SK-N-SH (cell line): ENCODE data around the gene ARID5A. TPM values are rescaled to one million over a fixed set of nuclear protein-coding genes. Genes with fewer than 3 reads are reported as not detected.

Experiments used
- CTCF ChIA-PET: fragments of 300-600, 350-600 bp; formaldehyde crosslinking; extraction: SDS; loops from one replicate; lab custom pipeline; 2021; lab: Yijun Ruan, JAX
- POLR2A ChIA-PET: fragments of 350-600 bp; sonication (Branson Sonifier 250); formaldehyde crosslinking; extraction: SDS; loops from one replicate; lab custom pipeline; 2020; ENCODE audit warnings: antibody characterized with exemption, inconsistent platforms; lab: Yijun Ruan, JAX
- DNase-seq: peaks from one replicate; pipeline ENCODE4 v3.0.0; 2012
- H2AFZ ChIP-seq: fragments of 200-600 bp; sonication (generic); 2 replicates; pipeline ENCODE4 v1.8.1; 2016; ENCODE audit warnings: antibody characterized with exemption, mild to moderate bottlenecking, low read depth
- H3F3A ChIP-seq: fragments of 200-600 bp; sonication (generic); replicated peaks from 2 replicates; pipeline ENCODE3; 2016; ENCODE audit warnings: antibody characterized with exemption, mild to moderate bottlenecking; ENCODE audit not compliant: insufficient read depth
- H3K27ac ChIP-seq, 2 experiments: fragments of 200-500 bp in 1 of 2; fragments of 200-600 bp in 1 of 2; sonication (Bioruptor generic) in 1 of 2; sonication (generic), shearing (Covaris generic) in 1 of 2; 2 replicates each; pipeline versions ENCODE4 v1.5.1 to v1.6.1; 2014 to 2016; ENCODE audit warnings: low read depth in 2 of 2, inconsistent platforms in 1 of 2, low read length in 1 of 2, mild to moderate bottlenecking in 1 of 2, mixed read lengths in 1 of 2
- H3K27me3 ChIP-seq: fragments of 200-600 bp; sonication (generic), shearing (Covaris generic); 2 replicates; pipeline ENCODE4 v1.6.1; 2016; ENCODE audit warnings: mixed run types; ENCODE audit not compliant: insufficient read depth
- H3K36me3 ChIP-seq, 2 experiments: fragments of 200-500 bp in 1 of 2; fragments of 200-600 bp in 1 of 2; sonication (Bioruptor generic) in 1 of 2; sonication (generic) in 1 of 2; replicated peaks in 1 of 2; 2 replicates each; pipeline versions ENCODE3 to v1.5.1; 2014 to 2016; ENCODE audit warnings: low read length in 1 of 2, mild to moderate bottlenecking in 1 of 2; ENCODE audit not compliant: insufficient read depth in 2 of 2, control insufficient read depth in 1 of 2
- H3K4me1 ChIP-seq, 2 experiments: fragments of 200-500 bp in 1 of 2; fragments of 200-600 bp in 1 of 2; sonication (Bioruptor generic) in 1 of 2; sonication (generic), shearing (Covaris generic) in 1 of 2; 2 replicates each; pipeline versions ENCODE4 v1.5.1 to v1.6.1; 2014 to 2016; ENCODE audit warnings: low read depth in 1 of 2, low read length in 1 of 2, mixed run types in 1 of 2; ENCODE audit not compliant: insufficient read depth in 2 of 2, control insufficient read depth in 1 of 2
- H3K4me2 ChIP-seq: fragments of 200-600 bp; sonication (generic), shearing (Covaris generic); 2 replicates; pipeline ENCODE4 v1.6.1; 2017; ENCODE audit warnings: mixed run types
- H3K4me3 ChIP-seq, 2 experiments: fragments of 200-500 bp in 1 of 2; fragments of 200-600 bp in 1 of 2; sonication (Bioruptor generic) in 1 of 2; sonication (generic), shearing (Covaris generic) in 1 of 2; 2 replicates each; pipeline versions ENCODE4 v1.5.1 to v1.8.1; 2014 to 2016; ENCODE audit warnings: low read depth in 2 of 2, inconsistent platforms in 1 of 2, low read length in 1 of 2, mild to moderate bottlenecking in 1 of 2, mixed read lengths in 1 of 2, moderate library complexity in 1 of 2
- H3K79me2 ChIP-seq: fragments of 200-600 bp; sonication (generic); 2 replicates; pipeline ENCODE4 v1.8.1; 2017; ENCODE audit warnings: mild to moderate bottlenecking; ENCODE audit not compliant: insufficient read depth
- H3K9ac ChIP-seq: fragments of 200-600 bp; sonication (generic); 2 replicates; pipeline ENCODE4 v1.6.1; 2017; ENCODE audit warnings: mixed run types
- H3K9me2 ChIP-seq: fragments of 200-600 bp; sonication (generic); 2 replicates; pipeline ENCODE4 v1.6.1; 2017; ENCODE audit warnings: mixed run types
- H3K9me3 ChIP-seq: fragments of 200-600 bp; sonication (generic); 2 replicates; pipeline ENCODE4 v1.6.1; 2017; ENCODE audit warnings: mixed run types, mild to moderate bottlenecking, moderate library complexity
- H4K20me1 ChIP-seq: fragments of 200-600 bp; sonication (generic); 2 replicates; pipeline ENCODE4 v1.6.1; 2017; ENCODE audit warnings: mild to moderate bottlenecking, mixed run types; ENCODE audit not compliant: insufficient read depth
- CHD2 ChIP-seq: fragments of 150-350 bp; IDR thresholded peaks from 2 replicates; pipeline ENCODE4 v1.6.1; 2018; ENCODE audit warnings: low read length; ENCODE audit not compliant: partially characterized antibody
- CTCF ChIP-seq: fragments of 200-600 bp; sonication (generic); IDR thresholded peaks from 2 replicates; pipeline ENCODE4 v1.6.1; 2017; ENCODE audit warnings: antibody characterized with exemption, mild to moderate bottlenecking, moderate library complexity
- EP300 ChIP-seq, 2 experiments: IDR thresholded peaks; 2 replicates each; pipeline versions ENCODE4 v1.4.0 to v1.6.1; 2012; ENCODE audit warnings: borderline replicate concordance in 1 of 2, low read depth in 1 of 2, low read length in 1 of 2
- FOSL2 ChIP-seq: IDR thresholded peaks from 2 replicates; pipeline ENCODE4 v1.4.0; 2012; ENCODE audit warnings: low read depth, mild to moderate bottlenecking, moderate library complexity, borderline replicate concordance
- FOXJ3 ChIP-seq: sonication (generic); formaldehyde crosslinking; IDR thresholded peaks from 2 replicates; pipeline ENCODE4 v1.5.1; 2020; ENCODE audit warnings: mild to moderate bottlenecking, missing genetic modification reagents
- FOXM1 ChIP-seq: IDR thresholded peaks from 2 replicates; pipeline ENCODE4 v1.4.0; 2012; ENCODE audit warnings: low read depth, mild to moderate bottlenecking
- MAX ChIP-seq: IDR thresholded peaks from 2 replicates; pipeline ENCODE4 v1.4.0; 2012; ENCODE audit warnings: low read depth
- MEF2A ChIP-seq: IDR thresholded peaks from 2 replicates; pipeline ENCODE4 v1.4.0; 2012; ENCODE audit warnings: low read depth, borderline replicate concordance
- NFIC ChIP-seq: IDR thresholded peaks from 2 replicates; pipeline ENCODE4 v1.4.0; 2012; ENCODE audit warnings: borderline replicate concordance
- NRF1 ChIP-seq: IDR thresholded peaks from 2 replicates; pipeline ENCODE4 v1.6.1; 2012; ENCODE audit warnings: low read depth, mild to moderate bottlenecking, low read length
- POLR2AphosphoS5 ChIP-seq: IDR thresholded peaks from 2 replicates; pipeline ENCODE4 v1.6.1; 2012; ENCODE audit warnings: low read depth, low read length
- RAD21 ChIP-seq: IDR thresholded peaks from 2 replicates; pipeline ENCODE4 v1.6.1; 2012; ENCODE audit warnings: mild to moderate bottlenecking, low read length
- SIN3A ChIP-seq: IDR thresholded peaks from 2 replicates; pipeline ENCODE4 v1.6.1; 2012; ENCODE audit warnings: low read depth, mild to moderate bottlenecking, low read length, moderate library complexity, borderline replicate concordance
- TAF1 ChIP-seq: IDR thresholded peaks from 2 replicates; pipeline ENCODE4 v1.6.1; 2012; ENCODE audit warnings: low read depth, mild to moderate bottlenecking, low read length, moderate library complexity, borderline replicate concordance
- USF1 ChIP-seq: IDR thresholded peaks from 2 replicates; pipeline ENCODE4 v1.4.0; 2012; ENCODE audit warnings: low read depth, borderline replicate concordance
- YY1 ChIP-seq: IDR thresholded peaks from 2 replicates; pipeline ENCODE4 v1.4.0; 2012; ENCODE audit warnings: low read depth, mild to moderate bottlenecking
- ZBTB33 ChIP-seq: IDR thresholded peaks from 2 replicates; pipeline ENCODE4 v1.4.0; 2012; ENCODE audit warnings: low read depth, borderline replicate concordance
- WGBS: methylation state at CpG from one replicate; pipeline ENCODE4 v1.1.6; 2017; ENCODE audit warnings: low lambda C conversion rate; 5-methylcytosine and 5-hydroxymethylcytosine counted together
- polyA plus RNA-seq, 3 experiments: library from polyadenylated mRNA; depleted of rRNA; stranded (reverse); fragments of >200 nt; gene quantifications; 2 replicates each; pipeline ENCODE4 v1.2.3, GENCODE V29; 2012

ARID5A gene
- polyA plus RNA-seq, 1 of the 3 experiments (the other 2 are of a cell fraction): 3.3 TPM

- Histone ChIP-seq H3K9me3 (no peaks in the 10 kb centered on the region), H3K4me3 (no peak overlapping the region), H4K20me1 (no peaks in the 10 kb centered on the region), H3K79me2 (no peaks in the 10 kb centered on the region), H3K9me2 (no peaks in the 10 kb centered on the region), H2AFZ (no peak overlapping the region), H3K36me3 (no peaks in the 10 kb centered on the region)
- POLR2A ChIA-PET: interaction anchor here (0.6 kb wide), 1 partner anchor 104 kb away, joined by 3 read pairs; no protein-coding TSS in a partner anchor
- CTCF ChIA-PET: interaction anchor here (0.9 to 13.9 kb wide), 11 partner anchors 10 to 394 kb away, joined by 3 to 273 read pairs (median 26); partner anchors contain the start of gene ARID5A
- WGBS: 19% methylated on average over 6 of the region's 6 CpGs
- TF ChIP-seq YY1 (no peak), FOXM1 (no peak), TAF1 (no peak), EP300 (IDR thresholded peaks at IDR 0.05; ENCODE audit: borderline replicate concordance in 1 of 2, low read depth in 1 of 2, low read length in 1 of 2) (no peak), CHD2 (no peak), CTCF (no peak), MAX (no peak), ZBTB33 (no peak), USF1 (no peak), FOXJ3 (CRISPR knock-in tag) (no peak), NRF1 (no peak)
- TF ChIP-seq, all 33 proteins: peak for 0
- no peak overlapping the region for H3K4me2 ChIP-seq
- peaks cover 16% of the 10 kb centered on the region; the same call in 1 of the 2 replicates for H3K27me3 ChIP-seq
- no peak overlapping the region for H3K27ac ChIP-seq
- H3K9ac ChIP-seq: no peak overlapping the region
- DNase-seq: no peak
- no peaks in the 10 kb centered on the region for H3F3A ChIP-seq
- peaks cover 0 to 10% of the 10 kb centered on the region in 2 experiments; a peak in 1 of 4 replicates for H3K4me1 ChIP-seq
These were observed 25.5 kb upstream of the ARID5A start for GRCh38 chr2:96510931-96511595.

- ChIA-PET CTCF (interaction anchor here (1.0 to 13.9 kb wide), 4 partner anchors 9 to 395 kb away, joined by 3 to 273 read pairs (median 55); partner anchors contain the start of gene ADRA2B), POLR2A (no interaction called here)
- Histone ChIP-seq H3K9me2 (no peaks in the 10 kb centered on the region), H2AFZ (no peak overlapping the region), H3K27me3 (peaks cover 16% of the 10 kb centered on the region; the same call in 1 of the 2 replicates), H3K4me3 (no peak overlapping the region), H3K4me2 (no peak overlapping the region), H3K4me1 (peaks cover 0 to 10% of the 10 kb centered on the region in 2 experiments; a peak in 1 of 4 replicates), H3K9ac (no peak overlapping the region), H3K27ac (no peak overlapping the region), H3K79me2 (no peaks in the 10 kb centered on the region), H4K20me1 (no peaks in the 10 kb centered on the region), H3F3A (no peaks in the 10 kb centered on the region), H3K36me3 (no peaks in the 10 kb centered on the region), H3K9me3 (no peaks in the 10 kb centered on the region)
- TF ChIP-seq CTCF (no peak), MEF2A (no peak), SIN3A (no peak), RAD21 (no peak), FOXJ3 (CRISPR knock-in tag) (no peak), NFIC (no peak), POLR2AphosphoS5 (no peak), FOSL2 (no peak), YY1 (no peak)
- DNase-seq: no peak
- 0% methylated on average over 2 of the region's 4 CpGs for WGBS
These were observed 24.7 kb upstream of the ARID5A start for GRCh38 chr2:96511851-96512250.
